PC-9 (cell line): ENCODE results near the gene NIPA2. TPM values are rescaled to one million over a fixed set of nuclear protein-coding genes. Genes with fewer than 3 reads are reported as not detected.

Experiments
- BruUV-seq: library from RNA; stranded (reverse); fragments of 400-500 nt; replicated peaks from 2 replicates; lab custom pipeline; 2021; lab: Mats Ljungman, UMichigan
- CTCF ChIA-PET: fragments of 300-600 bp; sonication (Branson Sonifier 250); formaldehyde crosslinking; loops from one replicate; lab custom pipeline; 2022; ENCODE audit warnings: antibody characterized with exemption; lab: Charles Lee
- POLR2A ChIA-PET: fragments of 300-600 bp; sonication (Branson Sonifier 250); formaldehyde crosslinking; loops from one replicate; lab custom pipeline; 2022; ENCODE audit warnings: antibody characterized with exemption; ENCODE audit not compliant: unreplicated experiment; lab: Charles Lee
- DNase-seq, 2 experiments: peaks; one replicate each; pipeline versions ENCODE4 v3.0.0 to v3.0.0-alpha.2; 2015 to 2022; ENCODE audit warnings: mixed read lengths in 1 of 2
- H2AFZ ChIP-seq: fragments of 200-600 bp; sonication (generic); 2 replicates; pipeline ENCODE4 v1.8.1; 2017; ENCODE audit warnings: antibody characterized with exemption
- H3F3A ChIP-seq: fragments of 200-600 bp; sonication (generic); 2 replicates; pipeline ENCODE4 v1.8.1; 2017; ENCODE audit warnings: antibody characterized with exemption, mild to moderate bottlenecking, low read depth; ENCODE audit not compliant: insufficient read depth
- H3K27ac ChIP-seq: fragments of 200-600 bp; sonication (generic); 2 replicates; pipeline ENCODE4 v1.6.1; 2016; ENCODE audit warnings: mixed run types
- H3K27me3 ChIP-seq: fragments of 200-600 bp; sonication (generic); 2 replicates; pipeline ENCODE4 v1.6.1; 2016; ENCODE audit warnings: low read depth, mixed run types; ENCODE audit not compliant: insufficient read depth
- H3K36me3 ChIP-seq: fragments of 200-600 bp; sonication (generic); 2 replicates; pipeline ENCODE4 v1.6.1; 2016; ENCODE audit warnings: low read depth, mixed run types
- H3K4me1 ChIP-seq: fragments of 200-600 bp; sonication (generic); replicated peaks from 2 replicates; pipeline ENCODE4 v1.6.1; 2016; ENCODE audit warnings: mixed run types; ENCODE audit not compliant: insufficient read depth
- H3K4me2 ChIP-seq: fragments of 200-600 bp; sonication (generic); 2 replicates; pipeline ENCODE4 v1.6.1; 2017; ENCODE audit warnings: mixed run types
- H3K4me3 ChIP-seq: fragments of 200-600 bp; sonication (generic); 2 replicates; pipeline ENCODE4 v1.6.1; 2016; ENCODE audit warnings: mixed run types
- H3K79me2 ChIP-seq: fragments of 200-600 bp; sonication (generic); 2 replicates; pipeline ENCODE4 v1.6.1; 2017; ENCODE audit warnings: low read depth, mixed run types
- H3K9me2 ChIP-seq: fragments of 200-600 bp; sonication (generic); 2 replicates; pipeline ENCODE4 v1.8.1; 2017; ENCODE audit warnings: mild to moderate bottlenecking; ENCODE audit not compliant: insufficient read depth
- H3K9me3 ChIP-seq: fragments of 200-600 bp; sonication (generic); 2 replicates; pipeline ENCODE4 v1.8.1; 2016; ENCODE audit warnings: low read depth; ENCODE audit not compliant: insufficient read depth
- H4K20me1 ChIP-seq: fragments of 200-600 bp; sonication (generic); 2 replicates; pipeline ENCODE4 v1.8.1; 2017; ENCODE audit not compliant: insufficient read depth
- CTCF ChIP-seq: fragments of 200-600 bp; sonication (generic); conservative IDR thresholded peaks from 2 replicates; pipeline ENCODE4 v1.6.1; 2017; ENCODE audit warnings: mixed run types, antibody characterized with exemption, mild to moderate bottlenecking, moderate library complexity
- EZH2 ChIP-seq: fragments of 200-600 bp; sonication (generic); IDR thresholded peaks from 2 replicates; pipeline ENCODE4 v1.8.0; 2017; ENCODE audit warnings: antibody characterized with exemption, low read depth
- intact Hi-C: fragments of 100-400 bp; cut with micrococcal nuclease; formaldehyde crosslinking; loops from one replicate; pipeline ENCODE4 v1.10.0; 2022; ENCODE audit not compliant: unreplicated experiment
- total RNA-seq: library from RNA; stranded (reverse); gene quantifications from 2 replicates; pipeline ENCODE4 v1.2.3, GENCODE V29; 2021

Gene NIPA2
- total RNA-seq, 1 experiment from 2014 or later: 65.6 TPM

GRCh38 chr15:22889146-22889818, 50.8 kb downstream of the NIPA2 start:
- ChIA-PET POLR2A (no interaction called here), CTCF (no interaction called here)
- Histone ChIP-seq H4K20me1 (no peaks in the 10 kb centered on the region), H3K4me2 (no peak overlapping the region), H3K27ac (no peak overlapping the region), H3K4me1 (no peaks in the 10 kb centered on the region), H2AFZ (no peak overlapping the region), H3K9me2 (no peaks in the 10 kb centered on the region), H3K79me2 (no peaks in the 10 kb centered on the region), H3K9me3 (no peaks in the 10 kb centered on the region), H3K4me3 (no peak overlapping the region), H3F3A (no peaks in the 10 kb centered on the region), H3K27me3 (no peaks in the 10 kb centered on the region), H3K36me3 (no peaks in the 10 kb centered on the region)
- BruUV-seq: no TSS peak
- TF ChIP-seq EZH2: no peak
- TF ChIP-seq CTCF: no peak
- no peak for DNase-seq
- intact Hi-C loops: no loop called here

GRCh38 chr15:22890296-22890695, 51.8 kb downstream of the NIPA2 start:
- H3K4me2 ChIP-seq: no peak overlapping the region
- ChIA-PET POLR2A (no interaction called here), CTCF (no interaction called here)
- TF ChIP-seq CTCF (no peak), EZH2 (no peak)
- H3K9me3 ChIP-seq: no peaks in the 10 kb centered on the region
- H3K4me1 ChIP-seq: peaks cover 6% of the 10 kb centered on the region
- BruUV-seq: no TSS peak
- H3K27ac ChIP-seq: no peak overlapping the region
- intact Hi-C loops: no loop called here
- no peak overlapping the region for H3K4me3 ChIP-seq
- no peak for DNase-seq
- no peaks in the 10 kb centered on the region for H3K9me2 ChIP-seq
- no peaks in the 10 kb centered on the region for H4K20me1 ChIP-seq
- no peak overlapping the region for H2AFZ ChIP-seq
- H3K27me3 ChIP-seq: no peaks in the 10 kb centered on the region
- H3F3A ChIP-seq: no peaks in the 10 kb centered on the region
- H3K36me3 ChIP-seq: no peaks in the 10 kb centered on the region
- no peaks in the 10 kb centered on the region for H3K79me2 ChIP-seq

- H3K36me3 ChIP-seq: no peaks in the 10 kb centered on the region
Measured at GRCh38 chr15:22891426-22892210, 53.2 kb downstream of the NIPA2 start.

More at GRCh38 chr15:22891426-22892210, 53.2 kb downstream of the NIPA2 start:
- CTCF ChIA-PET: no interaction called here
- Histone ChIP-seq H3K27me3 (no peaks in the 10 kb centered on the region), H3K9me2 (no peaks in the 10 kb centered on the region), H3F3A (peaks cover 9% of the 10 kb centered on the region), H3K9me3 (no peaks in the 10 kb centered on the region), H3K4me2 (no peak overlapping the region), H3K4me3 (no peak overlapping the region), H2AFZ (no peak overlapping the region), H3K4me1 (peaks cover 16% of the 10 kb centered on the region), H3K27ac (no peak overlapping the region), H4K20me1 (no peaks in the 10 kb centered on the region), H3K79me2 (no peaks in the 10 kb centered on the region)
- intact Hi-C loops: no loop called here
- TF ChIP-seq EZH2: no peak
- no peak for TF ChIP-seq CTCF
- POLR2A ChIA-PET: no interaction called here
- BruUV-seq: no TSS peak
- no peak for DNase-seq
